GM18502 (cell line): ENCODE measurements around the gene TRAPPC13.
"Not testable (repeated sequence)": the region's sequence is repeated elsewhere in the genome, so short reads cannot be mapped to it uniquely, and the experiment has no call there.

Experiments used
- ATAC-seq: cut with Tn5 transposase; IDR thresholded peaks from one replicate; pipeline ENCODE4 v1.9.1; 2021; ENCODE audit warnings: mild to moderate bottlenecking; ENCODE audit not compliant: unreplicated experiment, poor library complexity

The TRAPPC13 gene

GRCh38 chr5:65624571-65625555 is at the start of gene TRAPPC13, which contains the start of gene SHLD3:
Gene TRAPPC13, plus strand, starts transcription at chr5:65625027. Its CDS starts 34 bp downstream, at chr5:65625061.
Gene SHLD3, plus strand, starts transcription at chr5:65625027. Its CDS starts 4,561 bp downstream, at chr5:65629588.
- ATAC-seq: peak; percentile 81

- no peak for ATAC-seq
Measured at GRCh38 chr5:65577141-65577540, 47.7 kb upstream of the TRAPPC13 start.

- ATAC-seq: no peak
Measured at GRCh38 chr5:65588694-65589093, 36.1 kb upstream of the TRAPPC13 start.

GRCh38 chr5:65601761-65602160 is 23.1 kb upstream of the TRAPPC13 start:
- not testable (repeated sequence) for ATAC-seq

- no peak for ATAC-seq
Measured at GRCh38 chr5:65611524-65611923, 13.3 kb upstream of the TRAPPC13 start.

GRCh38 chr5:65612298-65612907 is 12.4 kb upstream of the TRAPPC13 start:
- no peak for ATAC-seq

- no peak for ATAC-seq
Measured at GRCh38 chr5:65620021-65620420, 4.8 kb upstream of the TRAPPC13 start.

GRCh38 chr5:65621961-65622360 is 2.9 kb upstream of the TRAPPC13 start:
- not testable (repeated sequence) for ATAC-seq

- no peak for ATAC-seq
Measured at GRCh38 chr5:65623482-65623881, 1.3 kb upstream of the TRAPPC13 start.

GRCh38 chr5:65624025-65624570 is 729 bp upstream of the TRAPPC13 start, which contains the start of gene TRIM23:
Gene TRIM23, minus strand, starts transcription at chr5:65624333. Its CDS starts 59 bp downstream, at chr5:65624274.
- peak; percentile 96 for ATAC-seq

- ATAC-seq: no peak
Measured at GRCh38 chr5:65625743-65626142, 916 bp downstream of the TRAPPC13 start.

- ATAC-seq: no peak
Measured at GRCh38 chr5:65630981-65631380, 6.2 kb downstream of the TRAPPC13 start.

GRCh38 chr5:65640240-65640639 is 15.4 kb downstream of the TRAPPC13 start:
- no peak for ATAC-seq

GRCh38 chr5:65646938-65647337 is 22.1 kb downstream of the TRAPPC13 start:
- no peak for ATAC-seq

GRCh38 chr5:65647941-65648340 is 23.1 kb downstream of the TRAPPC13 start:
- no peak for ATAC-seq

- no peak for ATAC-seq
Measured at GRCh38 chr5:65651144-65651543, 26.3 kb downstream of the TRAPPC13 start.

GRCh38 chr5:65654713-65655112 is 29.9 kb downstream of the TRAPPC13 start:
- ATAC-seq: no peak

GRCh38 chr5:65663804-65664521 is 39.1 kb downstream of the TRAPPC13 start:
- no peak for ATAC-seq

- ATAC-seq: no peak
Measured at GRCh38 chr5:65668696-65669095, 43.9 kb downstream of the TRAPPC13 start.

GRCh38 chr5:65672796-65673195 is 48.0 kb downstream of the TRAPPC13 start:
- ATAC-seq: no peak
